ENCODE results near the gene GABRG3. TPM values are rescaled to one million over a fixed set of nuclear protein-coding genes. Genes with fewer than 3 reads are reported as not detected.

Gene GABRG3
- total and polyA plus RNA-seq, 9 of the 15 experiments (the other 6 are each of a cell fraction or from before 2014, with no cell fraction given) = 4.0 to 15.1 (median 11.2) TPM

- TF ChIP-seq TCF15 (CRISPR knock-in tag; IDR thresholded peaks at IDR 0.05) (no peak), NFIC (IDR thresholded peaks at IDR 0.05) (peak; percentile 47; the same call in 1 of the 2 replicates), SP1 (CRISPR knock-in tag; IDR thresholded peaks at IDR 0.05) (no peak), MAX (CRISPR knock-in tag; IDR thresholded peaks at IDR 0.05) (no peak), L3MBTL2 (IDR thresholded peaks at IDR 0.05) (peak; percentile 28; the same call in 1 of the 2 replicates), CBFA2T3 (IDR thresholded peaks at IDR 0.05) (peak; percentile 33; the same call in 1 of the 2 replicates)
Measured at GRCh38 chr15:27119695-27120266, 148.8 kb downstream of the GABRG3 start (continued).

GRCh38 chr15:27121672-27122071, 150.7 kb downstream of the GABRG3 start:
- intact Hi-C loops (cut with micrococcal nuclease) = loop anchor here (10.0 kb wide), 1 partner anchor 57 kb away; no protein-coding TSS in a partner anchor
- no peak overlapping the region for H3K4me3 ChIP-seq
- ChIA-PET POLR2A (interaction anchor here (0.8 to 1.4 kb wide), 3 partner anchors 11 to 59 kb away, joined by 3 to 6 read pairs (median 4); no protein-coding TSS in a partner anchor), CTCF (ENCODE audit: low intra/inter-chr PET ratio) (no interaction called here)
- H3K27me3 ChIP-seq (ENCODE audit: control insufficient read depth in 2 of 2, insufficient read depth in 2 of 2, low read length in 2 of 2) = no peaks in the 10 kb centered on the region
- H3K79me2 ChIP-seq (ENCODE audit: control insufficient read depth, insufficient read depth, low read length) = peaks cover 73% of the 10 kb centered on the region
- H3K36me3 ChIP-seq (ENCODE audit: control insufficient read depth, insufficient read depth, low read length) = peaks cover 17% of the 10 kb centered on the region; the same call in 2 of the 3 replicates
- H3K9ac ChIP-seq (ENCODE audit: insufficient read depth in 1 of 2, low read depth in 2 of 2, low read length in 2 of 2) = no peak overlapping the region
- H4K20me1 ChIP-seq (replicated peaks; ENCODE audit: control insufficient read depth, insufficient read depth, low read length) = no peaks in the 10 kb centered on the region
- H3K4me2 ChIP-seq (ENCODE audit: insufficient read depth, low read length) = no peak overlapping the region
- in situ Hi-C loops (cut with MboI) = no loop called here
- ATAC-seq (no peak), DNase-seq (ENCODE audit: extremely low read depth in 1 of 4, low spot score in 3 of 4) (no peak), FAIRE-seq (no peak)
- no peak overlapping the region for H2AFZ ChIP-seq (ENCODE audit: low read depth, low read length)
- WGBS (ENCODE audit: insufficient coverage, low coverage, missing lambda C conversion rate) = 61% methylated on average over 2 of the region's 2 CpGs
- BruUV-seq (replicated peaks) = no TSS peak
- H3K9me1 ChIP-seq (ENCODE audit: control insufficient read depth, insufficient read depth, low read length) = no peaks in the 10 kb centered on the region
- peaks cover 17 to 57% of the 10 kb centered on the region in 2 experiments; a peak in 4 of 5 replicates for H3K4me1 ChIP-seq (replicated peaks in 1 of 2; ENCODE audit: control insufficient read depth in 2 of 2, insufficient read depth in 2 of 2, low read length in 2 of 2)
- H3K27ac ChIP-seq (ENCODE audit: extremely low read depth, low read depth, low read length) = no peak overlapping the region
- H3K9me3 ChIP-seq (replicated peaks; ENCODE audit: control insufficient read depth, insufficient read depth, low read depth, low read length) = no peaks in the 10 kb centered on the region
- TF ChIP-seq ELK3 (CRISPR knock-in tag; IDR thresholded peaks at IDR 0.05) (no peak), JUNB (CRISPR knock-in tag; conservative IDR thresholded peaks at IDR 0.05) (no peak), MBD1 (CRISPR knock-in tag; IDR thresholded peaks at IDR 0.05) (no peak), HDAC3 (IDR thresholded peaks at IDR 0.05; ENCODE audit: borderline replicate concordance, partially characterized antibody) (no peak), ZNF23 (CRISPR knock-in tag; IDR thresholded peaks at IDR 0.05) (no peak), EGR1 (conservative IDR thresholded peaks at IDR 0.05) (no peak), BRD4 (IDR thresholded peaks at IDR 0.05) (no peak), FOXJ2 (tag; IDR thresholded peaks at IDR 0.05) (no peak), SRSF7 (optimal IDR thresholded peaks at IDR 0.05; ENCODE audit: low read depth, low read length) (no peak), ZNF778 (CRISPR knock-in tag; IDR thresholded peaks at IDR 0.05) (no peak), CSDE1 (IDR thresholded peaks at IDR 0.05) (no peak), ARHGAP35 (IDR thresholded peaks at IDR 0.05; ENCODE audit: partially characterized antibody) (no peak), ZNF232 (CRISPR knock-in tag; IDR thresholded peaks at IDR 0.05) (no peak)

Data from K562 (cell line).